IMR-90 (cell line): ENCODE measurements around the gene PXYLP1. TPM values are rescaled to one million over a fixed set of nuclear protein-coding genes. Genes with fewer than 3 reads are reported as not detected.

Source experiments
- ATAC-seq: fragments of 200-7000 bp; cut with Tn5 transposase; 2 replicates; pipeline ENCODE4 v1.9.1; 2020; ENCODE audit warnings: low read depth, mild to moderate bottlenecking, moderate library complexity
- BruUV-seq: library from RNA; stranded (reverse); fragments of 400-500 nt; replicated peaks from 2 replicates; lab custom pipeline; 2021; lab: Mats Ljungman, UMichigan
- CTCF ChIA-PET: fragments of 300-600 bp; formaldehyde crosslinking; extraction: SDS; loops from one replicate; lab custom pipeline; 2021; ENCODE audit warnings: antibody characterized with exemption; lab: Yijun Ruan, JAX
- POLR2A ChIA-PET: fragments of 300-600 bp; sonication (Branson Sonifier 250); formaldehyde crosslinking; loops from one replicate; lab custom pipeline; 2022; ENCODE audit warnings: antibody characterized with exemption; ENCODE audit not compliant: unreplicated experiment; lab: Charles Lee
- DNase-seq: peaks from one replicate; pipeline ENCODE4 v3.0.0; 2013
- H2AFZ ChIP-seq: replicated peaks from 2 replicates; pipeline ENCODE3; 2013; ENCODE audit warnings: low read length, mild to moderate bottlenecking; ENCODE audit not compliant: poor library complexity
- H2AK5ac ChIP-seq: 2 replicates; pipeline ENCODE4 v1.6.1; 2013; ENCODE audit warnings: low read depth, low read length, inconsistent platforms
- H2AK9ac ChIP-seq: replicated peaks from 2 replicates; pipeline ENCODE3; 2013; ENCODE audit warnings: mild to moderate bottlenecking, low read depth, low read length, moderate library complexity; ENCODE audit not compliant: poor library complexity
- H2BK120ac ChIP-seq: 2 replicates; pipeline ENCODE4 v1.6.1; 2013; ENCODE audit warnings: low read depth, low read length, inconsistent platforms
- H2BK15ac ChIP-seq: 3 replicates; pipeline ENCODE4 v1.6.1; 2013; ENCODE audit warnings: low read depth, low read length, inconsistent platforms
- H2BK20ac ChIP-seq: 2 replicates; pipeline ENCODE4 v1.6.1; 2013; ENCODE audit warnings: low read depth, mild to moderate bottlenecking, inconsistent platforms, low read length, moderate library complexity
- H2BK5ac ChIP-seq: 2 replicates; pipeline ENCODE4 v1.6.1; 2013; ENCODE audit warnings: mild to moderate bottlenecking, low read depth, low read length, inconsistent platforms; ENCODE audit not compliant: poor library complexity, severe bottlenecking
- H3K14ac ChIP-seq: replicated peaks from 2 replicates; pipeline ENCODE4 v1.6.1; 2013; ENCODE audit warnings: low read depth, low read length, inconsistent platforms
- H3K18ac ChIP-seq: 2 replicates; pipeline ENCODE4 v1.6.1; 2013; ENCODE audit warnings: low read depth, low read length, control low read depth
- H3K23ac ChIP-seq: 2 replicates; pipeline ENCODE4 v1.6.1; 2013; ENCODE audit warnings: low read depth, low read length, inconsistent platforms
- H3K27ac ChIP-seq: 2 replicates; pipeline ENCODE4 v1.5.1; 2013; ENCODE audit warnings: mild to moderate bottlenecking, control low read depth, low read length; ENCODE audit not compliant: insufficient read depth
- H3K27me3 ChIP-seq: 2 replicates; pipeline ENCODE4 v1.6.1; 2013; ENCODE audit warnings: low read length; ENCODE audit not compliant: control insufficient read depth, insufficient read depth
- H3K36me3 ChIP-seq: 2 replicates; pipeline ENCODE4 v1.6.1; 2013; ENCODE audit warnings: low read length, mixed read lengths; ENCODE audit not compliant: control insufficient read depth, insufficient read depth
- H3K4ac ChIP-seq: 2 replicates; pipeline ENCODE4 v1.6.1; 2013; ENCODE audit warnings: low read depth, low read length, inconsistent platforms
- H3K4me1 ChIP-seq: 2 replicates; pipeline ENCODE4 v1.6.1; 2013; ENCODE audit warnings: low read length, mixed read lengths; ENCODE audit not compliant: control insufficient read depth, insufficient read depth
- H3K4me2 ChIP-seq: 2 replicates; pipeline ENCODE4 v1.6.1; 2013; ENCODE audit warnings: low read depth, mild to moderate bottlenecking, control low read depth, low read length, moderate library complexity
- H3K4me3 ChIP-seq: 2 replicates; pipeline ENCODE4 v1.5.1; 2013; ENCODE audit warnings: low read depth, mild to moderate bottlenecking, control low read depth, low read length, moderate library complexity; ENCODE audit not compliant: insufficient read depth
- H3K56ac ChIP-seq: 2 replicates; pipeline ENCODE4 v1.6.1; 2013; ENCODE audit warnings: low read length, inconsistent platforms; ENCODE audit not compliant: insufficient read depth; ENCODE audit errors: extremely low read depth
- H3K79me1 ChIP-seq, 2 experiments: 2 replicates each; pipeline ENCODE4 v1.6.1; 2013; ENCODE audit warnings: low read length in 2 of 2, inconsistent platforms in 1 of 2, low read depth in 1 of 2
- H3K9ac ChIP-seq: 2 replicates; pipeline ENCODE4 v1.6.1; 2013; ENCODE audit warnings: low read depth, low read length, control low read depth
- H3K9me1 ChIP-seq: 2 replicates; pipeline ENCODE4 v1.6.1; 2013; ENCODE audit warnings: low read length, inconsistent platforms; ENCODE audit not compliant: insufficient read depth
- H3K9me3 ChIP-seq: 2 replicates; pipeline ENCODE4 v1.6.1; 2013; ENCODE audit warnings: low read length; ENCODE audit not compliant: control insufficient read depth, insufficient read depth
- H4K20me1 ChIP-seq: 2 replicates; pipeline ENCODE4 v1.6.1; 2013; ENCODE audit warnings: low read length, inconsistent platforms; ENCODE audit not compliant: insufficient read depth
- H4K5ac ChIP-seq: 2 replicates; pipeline ENCODE4 v1.6.1; 2013; ENCODE audit warnings: mild to moderate bottlenecking, low read depth, low read length, control low read depth
- H4K8ac ChIP-seq, 2 experiments: 2 replicates each; pipeline ENCODE4 v1.6.1; 2013; ENCODE audit warnings: low read depth in 2 of 2, low read length in 2 of 2, control low read depth in 1 of 2, inconsistent platforms in 1 of 2
- H4K91ac ChIP-seq: 2 replicates; pipeline ENCODE4 v1.6.1; 2013; ENCODE audit warnings: low read depth, low read length, inconsistent platforms; ENCODE audit not compliant: insufficient read depth
- BHLHE40 ChIP-seq: fragments of 150-350 bp; IDR thresholded peaks from 2 replicates; pipeline ENCODE4 v1.6.1; 2016; ENCODE audit warnings: mild to moderate bottlenecking, low read depth, low read length
- CEBPB ChIP-seq: IDR thresholded peaks from 2 replicates; pipeline ENCODE4 v1.6.1; 2012; ENCODE audit warnings: low read depth, low read length, improper control_type of control experiment
- CHD1 ChIP-seq: IDR thresholded peaks from 2 replicates; pipeline ENCODE4 v1.6.1; 2012; ENCODE audit warnings: low read depth, low read length, improper control_type of control experiment
- CTCF ChIP-seq: conservative IDR thresholded peaks from 2 replicates; pipeline ENCODE4 v1.5.1; 2012; ENCODE audit warnings: mild to moderate bottlenecking, low read depth, low read length, improper control_type of control experiment
- ELK1 ChIP-seq: fragments of 150-350 bp; IDR thresholded peaks from 2 replicates; pipeline ENCODE4 v1.6.1; 2016; ENCODE audit warnings: low read depth, mild to moderate bottlenecking, low read length, moderate library complexity, borderline replicate concordance
- FOS ChIP-seq: fragments of 150-350 bp; IDR thresholded peaks from 2 replicates; pipeline ENCODE4 v1.6.1; 2016; ENCODE audit warnings: low read depth, low read length
- MAFK ChIP-seq: IDR thresholded peaks from 2 replicates; pipeline ENCODE4 v1.6.1; 2012; ENCODE audit warnings: low read depth, low read length, improper control_type of control experiment
- MAZ ChIP-seq: IDR thresholded peaks from 2 replicates; pipeline ENCODE4 v1.6.1; 2012; ENCODE audit warnings: low read depth, mild to moderate bottlenecking, low read length, improper control_type of control experiment, moderate library complexity, borderline replicate concordance
- MXI1 ChIP-seq: IDR thresholded peaks from 2 replicates; pipeline ENCODE4 v1.6.1; 2012; ENCODE audit warnings: low read depth, mild to moderate bottlenecking, low read length, moderate library complexity, borderline replicate concordance
- NFE2L2 ChIP-seq: fragments of 150-350 bp; IDR thresholded peaks from 2 replicates; pipeline ENCODE4 v1.6.1; 2016; ENCODE audit warnings: low read depth, mild to moderate bottlenecking, low read length
- POLR2A ChIP-seq: IDR thresholded peaks from 2 replicates; pipeline ENCODE4 v1.6.1; 2012; ENCODE audit warnings: mild to moderate bottlenecking, low read depth, low read length
- RAD21 ChIP-seq: IDR thresholded peaks from 2 replicates; pipeline ENCODE4 v1.6.1; 2012; ENCODE audit warnings: low read length, improper control_type of control experiment
- RCOR1 ChIP-seq: IDR thresholded peaks from 2 replicates; pipeline ENCODE4 v1.6.1; 2012; ENCODE audit warnings: mild to moderate bottlenecking, low read length, improper control_type of control experiment; ENCODE audit not compliant: insufficient replicate concordance
- RFX5 ChIP-seq: IDR thresholded peaks from 2 replicates; pipeline ENCODE4 v1.8.0; 2012; ENCODE audit warnings: low read depth, mild to moderate bottlenecking, low read length, moderate library complexity
- SMC3 ChIP-seq: fragments of 150-350 bp; IDR thresholded peaks from 2 replicates; pipeline ENCODE4 v1.6.1; 2016; ENCODE audit warnings: low read depth, mild to moderate bottlenecking, antibody characterized with exemption, low read length, moderate library complexity
- USF2 ChIP-seq: fragments of 150-350 bp; IDR thresholded peaks from 2 replicates; pipeline ENCODE4 v1.6.1; 2017; ENCODE audit warnings: mild to moderate bottlenecking, antibody characterized with exemption, low read length, low read depth
- WGBS, 2 experiments: methylation state at CpG; one replicate each; pipeline versions ENCODE4 v1.1.5 to v1.1.7; 2013; ENCODE audit warnings: missing lambda C conversion rate in 2 of 2; ENCODE audit not compliant: insufficient read length in 1 of 2; ENCODE audit errors: extremely low coverage in 2 of 2; 5-methylcytosine and 5-hydroxymethylcytosine counted together
- dilution Hi-C: fragments of 300-500 bp; cut with HindIII; formaldehyde crosslinking; loops from one replicate; pipeline ENCODE4 v1.14.3; 2018; ENCODE audit warnings: low sequenced_read_pairs; ENCODE audit not compliant: unreplicated experiment
- in situ Hi-C: fragments of 300-500 bp; cut with MboI; formaldehyde crosslinking; loops from 3 replicates; pipeline ENCODE4 v1.14.3; 2019; ENCODE audit warnings: low sequenced_read_pairs, inconsistent platforms, mixed read lengths
- intact Hi-C: fragments of 100-400 bp; cut with micrococcal nuclease; formaldehyde crosslinking; loops from 2 replicates; pipeline ENCODE4 v1.10.0; 2022
- polyA plus RNA-seq, 3 experiments: library from polyadenylated mRNA; depleted of rRNA; stranded (reverse); fragments of >200 nt; gene quantifications; 2 replicates each; pipeline ENCODE4 v1.2.3, GENCODE V29; 2012; ENCODE audit warnings: low replicate concordance in 1 of 3
- total RNA-seq: library from RNA; depleted of rRNA; stranded (reverse); fragments of >200 nt; gene quantifications from 2 replicates; pipeline ENCODE4 v1.2.3, GENCODE V29; 2012

Gene PXYLP1
- total and polyA plus RNA-seq, 2 of the 4 experiments (the other 2 are of a cell fraction) = 11.7 to 15.6 TPM

GRCh38 chr3:141257961-141258360 is 26.3 kb downstream of the PXYLP1 start:
- H4K8ac ChIP-seq = no peak overlapping the region
- H3K27ac ChIP-seq = no peak overlapping the region
- H2BK5ac ChIP-seq = no peak overlapping the region
- H3K56ac ChIP-seq = no peak overlapping the region
- in situ Hi-C loops (no loop called here), dilution Hi-C loops (no loop called here), intact Hi-C loops (no loop called here)
- H4K5ac ChIP-seq = no peak overlapping the region
- DNase-seq (no peak), ATAC-seq (no peak)
- TF ChIP-seq BHLHE40 (no peak), RFX5 (no peak), MAFK (no peak), FOS (no peak), USF2 (no peak), MAZ (no peak), NFE2L2 (no peak), CHD1 (no peak), CTCF (no peak), ELK1 (no peak), CEBPB (no peak), RCOR1 (no peak), SMC3 (no peak), RAD21 (no peak), MXI1 (no peak), POLR2A (no peak)
- H3K4ac ChIP-seq = no peak overlapping the region
- no peak overlapping the region for H3K18ac ChIP-seq
- H3K4me2 ChIP-seq = no peak overlapping the region
- no peaks in the 10 kb centered on the region for H4K20me1 ChIP-seq
- no peak overlapping the region for H2BK20ac ChIP-seq
- H2AFZ ChIP-seq = peak overlapping the region; percentile 26
- ChIA-PET POLR2A (no interaction called here), CTCF (no interaction called here)
- H3K14ac ChIP-seq = no peak overlapping the region
- H2BK120ac ChIP-seq = no peak overlapping the region
- no peak overlapping the region for H4K91ac ChIP-seq
- no peak overlapping the region for H3K9ac ChIP-seq
- no peaks in the 10 kb centered on the region for H3K36me3 ChIP-seq
- H3K9me3 ChIP-seq = no peaks in the 10 kb centered on the region
- H2BK15ac ChIP-seq = no peak overlapping the region
- peaks cover 3% of the 10 kb centered on the region; the same call in 1 of the 2 replicates for H3K9me1 ChIP-seq
- WGBS, 2 experiments = 83% methylated on average over 2 of the region's 8 CpGs; no CpG with 5 or more reads in 1 of the 2 experiments
- H3K23ac ChIP-seq = no peak overlapping the region
- no peaks in the 10 kb centered on the region for H3K27me3 ChIP-seq
- H2AK5ac ChIP-seq = no peak overlapping the region
- no peak overlapping the region for H3K4me3 ChIP-seq
- H3K79me1 ChIP-seq = no peaks in the 10 kb centered on the region
- H2AK9ac ChIP-seq = no peak overlapping the region
- no TSS peak for BruUV-seq
- H3K4me1 ChIP-seq = peaks cover 5% of the 10 kb centered on the region
